ENCODE measurements around the gene DLG1.

- TF ChIP-seq CTCF (IDR thresholded peaks at IDR 0.05): no peak
- TF ChIP-seq POLR2A (IDR thresholded peaks at IDR 0.05): no peak
Measured at GRCh38 chr3:197111685-197112084, 186.7 kb downstream of the DLG1 start.
